GM23338 (cell line): ENCODE measurements around the gene RAB1B. TPM values are rescaled to one million over a fixed set of nuclear protein-coding genes. Genes with fewer than 3 reads are reported as not detected.

ENCODE experiments used
- ATAC-seq: fragments of 200-7000 bp; cut with Tn5 transposase; 3 replicates; pipeline ENCODE4 v1.9.1; 2020
- DNase-seq: peaks from one replicate; pipeline ENCODE4 v3.0.0-alpha.2; 2015; ENCODE audit warnings: low spot score
- H2AFZ ChIP-seq: fragments of 200-600 bp; sonication (generic); 2 replicates; pipeline ENCODE4 v1.8.0; 2016; ENCODE audit warnings: antibody characterized with exemption, mild to moderate bottlenecking, moderate library complexity
- H3F3A ChIP-seq: fragments of 200-600 bp; sonication (generic); replicated peaks from 2 replicates; pipeline ENCODE4 v1.8.0; 2017; ENCODE audit warnings: antibody characterized with exemption, mixed run types, low read depth
- H3K27ac ChIP-seq: fragments of 200-600 bp; sonication (generic); 2 replicates; pipeline ENCODE4 v1.6.1; 2016; ENCODE audit warnings: low read depth
- H3K27me3 ChIP-seq: fragments of 200-600 bp; sonication (generic); 2 replicates; pipeline ENCODE4 v1.8.0; 2016; ENCODE audit warnings: mild to moderate bottlenecking, mixed run types, moderate library complexity; ENCODE audit not compliant: insufficient read depth
- H3K36me3 ChIP-seq: fragments of 200-600 bp; sonication (generic); 2 replicates; pipeline ENCODE4 v1.8.0; 2016; ENCODE audit warnings: mild to moderate bottlenecking; ENCODE audit not compliant: insufficient read depth
- H3K4me1 ChIP-seq: fragments of 200-600 bp; sonication (generic); 2 replicates; pipeline ENCODE4 v1.8.0; 2016; ENCODE audit warnings: mild to moderate bottlenecking, moderate library complexity; ENCODE audit not compliant: insufficient read depth
- H3K4me2 ChIP-seq: fragments of 200-600 bp; sonication (generic); 2 replicates; pipeline ENCODE4 v1.7.1; 2017; ENCODE audit warnings: mixed run types
- H3K4me3 ChIP-seq: fragments of 200-600 bp; sonication (generic); 2 replicates; pipeline ENCODE4 v1.6.1; 2016; ENCODE audit warnings: mixed run types
- H3K79me2 ChIP-seq: fragments of 200-600 bp; sonication (generic); replicated peaks from 2 replicates; pipeline ENCODE4 v1.8.0; 2017; ENCODE audit warnings: mild to moderate bottlenecking; ENCODE audit not compliant: insufficient read depth
- H3K9me2 ChIP-seq: fragments of 200-600 bp; sonication (generic); 2 replicates; pipeline ENCODE4 v1.8.0; 2017; ENCODE audit not compliant: insufficient read depth
- H4K20me1 ChIP-seq: fragments of 200-600 bp; sonication (generic); replicated peaks from 2 replicates; pipeline ENCODE4 v1.8.0; 2017; ENCODE audit warnings: mild to moderate bottlenecking; ENCODE audit not compliant: insufficient read depth
- H3K27ac Mint-ChIP-seq: 2 replicates; pipeline ENCODE4 v1.8.0; 2020; ENCODE audit warnings: inconsistent platforms, mild to moderate bottlenecking, moderate library complexity, mixed read lengths
- H3K27me3 Mint-ChIP-seq: 3 replicates; pipeline ENCODE4 v1.8.0; 2022; ENCODE audit warnings: low read depth, mild to moderate bottlenecking, moderate library complexity, mixed read lengths, inconsistent platforms; ENCODE audit not compliant: insufficient read depth, poor library complexity
- H3K36me3 Mint-ChIP-seq: 3 replicates; pipeline ENCODE4 v1.8.0; 2021; ENCODE audit warnings: low read depth, mild to moderate bottlenecking, inconsistent platforms, moderate library complexity, mixed read lengths
- H3K4me1 Mint-ChIP-seq: 3 replicates; pipeline ENCODE4 v1.8.0; 2020; ENCODE audit warnings: mild to moderate bottlenecking, inconsistent platforms, mixed read lengths
- H3K4me3 Mint-ChIP-seq: 3 replicates; pipeline ENCODE4 v1.8.0; 2021; ENCODE audit warnings: moderate library complexity, mild to moderate bottlenecking, inconsistent platforms, mixed read lengths
- H3K9me3 Mint-ChIP-seq: 3 replicates; pipeline ENCODE4 v1.8.0; 2020; ENCODE audit warnings: moderate library complexity, mild to moderate bottlenecking, inconsistent platforms, mixed read lengths
- CREB1 ChIP-seq: fragments of 250-450 bp; sonication (Bioruptor Pico); IDR thresholded peaks from 2 replicates; pipeline ENCODE4 v1.5.0; 2020; ENCODE audit warnings: low read depth, mild to moderate bottlenecking, moderate library complexity
- EZH2phosphoT487 ChIP-seq: fragments of 200-600 bp; sonication (generic); IDR thresholded peaks from one replicate; pipeline ENCODE4 v1.8.1; 2018; ENCODE audit warnings: antibody characterized with exemption; ENCODE audit not compliant: unreplicated experiment
- JUNB ChIP-seq: IDR thresholded peaks from one replicate; pipeline ENCODE4 v1.6.1; 2016; ENCODE audit warnings: antibody characterized with exemption; ENCODE audit not compliant: unreplicated experiment
- NANOG ChIP-seq: IDR thresholded peaks from 2 replicates; pipeline ENCODE4 v1.6.1; 2016; ENCODE audit warnings: antibody characterized with exemption, borderline replicate concordance
- POLR2AphosphoS5 ChIP-seq: IDR thresholded peaks from 2 replicates; pipeline ENCODE4 v1.6.1; 2016; ENCODE audit warnings: antibody characterized with exemption, low read depth
- ZNF331 ChIP-seq: fragments of 250-450 bp; sonication (Bioruptor Pico); IDR thresholded peaks from 2 replicates; pipeline ENCODE4 v1.5.0; 2020; ENCODE audit warnings: low read depth, mild to moderate bottlenecking, moderate library complexity
- polyA plus RNA-seq: library from polyadenylated mRNA; unstranded; fragments of >200 nt; fragmentation: Nextera tagmentation; extraction: Ambion mirVana; gene quantifications from 2 replicates; pipeline ENCODE4 v1.2.1, GENCODE V29; 2016
- total RNA-seq: library from RNA; depleted of rRNA; stranded (reverse); fragments of >200 nt; shearing (Covaris generic); gene quantifications from 2 replicates; pipeline ENCODE4 v1.2.3, GENCODE V29; 2014
- TF ChIP-seq, protein P1 (sequence below): IDR thresholded peaks from one replicate; pipeline ENCODE4 v1.6.1; 2018; ENCODE audit warnings: antibody characterized with exemption; ENCODE audit not compliant: unreplicated experiment
- TF ChIP-seq, protein P2 (sequence below), 2 experiments: fragments of 200-600 bp in 1 of 2; sonication (generic) in 1 of 2; conservative IDR thresholded peaks; 2 replicates each; pipeline versions ENCODE4 v1.5.1 to v1.6.1; 2016 to 2017; ENCODE audit warnings: antibody characterized with exemption in 2 of 2, low read depth in 2 of 2, mild to moderate bottlenecking in 2 of 2, moderate library complexity in 1 of 2

RAB1B gene
- total and polyA plus RNA-seq, 2 experiments from 2014 or later, result 30.5 to 92.7 TPM

GRCh38 chr11:66281776-66282467, 13.5 kb downstream of the RAB1B start (continued):
- TF ChIP-seq, protein P1, sequence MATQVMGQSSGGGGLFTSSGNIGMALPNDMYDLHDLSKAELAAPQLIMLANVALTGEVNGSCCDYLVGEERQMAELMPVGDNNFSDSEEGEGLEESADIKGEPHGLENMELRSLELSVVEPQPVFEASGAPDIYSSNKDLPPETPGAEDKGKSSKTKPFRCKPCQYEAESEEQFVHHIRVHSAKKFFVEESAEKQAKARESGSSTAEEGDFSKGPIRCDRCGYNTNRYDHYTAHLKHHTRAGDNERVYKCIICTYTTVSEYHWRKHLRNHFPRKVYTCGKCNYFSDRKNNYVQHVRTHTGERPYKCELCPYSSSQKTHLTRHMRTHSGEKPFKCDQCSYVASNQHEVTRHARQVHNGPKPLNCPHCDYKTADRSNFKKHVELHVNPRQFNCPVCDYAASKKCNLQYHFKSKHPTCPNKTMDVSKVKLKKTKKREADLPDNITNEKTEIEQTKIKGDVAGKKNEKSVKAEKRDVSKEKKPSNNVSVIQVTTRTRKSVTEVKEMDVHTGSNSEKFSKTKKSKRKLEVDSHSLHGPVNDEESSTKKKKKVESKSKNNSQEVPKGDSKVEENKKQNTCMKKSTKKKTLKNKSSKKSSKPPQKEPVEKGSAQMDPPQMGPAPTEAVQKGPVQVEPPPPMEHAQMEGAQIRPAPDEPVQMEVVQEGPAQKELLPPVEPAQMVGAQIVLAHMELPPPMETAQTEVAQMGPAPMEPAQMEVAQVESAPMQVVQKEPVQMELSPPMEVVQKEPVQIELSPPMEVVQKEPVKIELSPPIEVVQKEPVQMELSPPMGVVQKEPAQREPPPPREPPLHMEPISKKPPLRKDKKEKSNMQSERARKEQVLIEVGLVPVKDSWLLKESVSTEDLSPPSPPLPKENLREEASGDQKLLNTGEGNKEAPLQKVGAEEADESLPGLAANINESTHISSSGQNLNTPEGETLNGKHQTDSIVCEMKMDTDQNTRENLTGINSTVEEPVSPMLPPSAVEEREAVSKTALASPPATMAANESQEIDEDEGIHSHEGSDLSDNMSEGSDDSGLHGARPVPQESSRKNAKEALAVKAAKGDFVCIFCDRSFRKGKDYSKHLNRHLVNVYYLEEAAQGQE, result no peak
- TF ChIP-seq CREB1 (CRISPR knock-in tag), result no peak
- no peak for TF ChIP-seq JUNB
- no peak for TF ChIP-seq POLR2AphosphoS5
- TF ChIP-seq NANOG, result no peak
- no peak for TF ChIP-seq EZH2phosphoT487
- TF ChIP-seq ZNF331, result no peak

DNA sequence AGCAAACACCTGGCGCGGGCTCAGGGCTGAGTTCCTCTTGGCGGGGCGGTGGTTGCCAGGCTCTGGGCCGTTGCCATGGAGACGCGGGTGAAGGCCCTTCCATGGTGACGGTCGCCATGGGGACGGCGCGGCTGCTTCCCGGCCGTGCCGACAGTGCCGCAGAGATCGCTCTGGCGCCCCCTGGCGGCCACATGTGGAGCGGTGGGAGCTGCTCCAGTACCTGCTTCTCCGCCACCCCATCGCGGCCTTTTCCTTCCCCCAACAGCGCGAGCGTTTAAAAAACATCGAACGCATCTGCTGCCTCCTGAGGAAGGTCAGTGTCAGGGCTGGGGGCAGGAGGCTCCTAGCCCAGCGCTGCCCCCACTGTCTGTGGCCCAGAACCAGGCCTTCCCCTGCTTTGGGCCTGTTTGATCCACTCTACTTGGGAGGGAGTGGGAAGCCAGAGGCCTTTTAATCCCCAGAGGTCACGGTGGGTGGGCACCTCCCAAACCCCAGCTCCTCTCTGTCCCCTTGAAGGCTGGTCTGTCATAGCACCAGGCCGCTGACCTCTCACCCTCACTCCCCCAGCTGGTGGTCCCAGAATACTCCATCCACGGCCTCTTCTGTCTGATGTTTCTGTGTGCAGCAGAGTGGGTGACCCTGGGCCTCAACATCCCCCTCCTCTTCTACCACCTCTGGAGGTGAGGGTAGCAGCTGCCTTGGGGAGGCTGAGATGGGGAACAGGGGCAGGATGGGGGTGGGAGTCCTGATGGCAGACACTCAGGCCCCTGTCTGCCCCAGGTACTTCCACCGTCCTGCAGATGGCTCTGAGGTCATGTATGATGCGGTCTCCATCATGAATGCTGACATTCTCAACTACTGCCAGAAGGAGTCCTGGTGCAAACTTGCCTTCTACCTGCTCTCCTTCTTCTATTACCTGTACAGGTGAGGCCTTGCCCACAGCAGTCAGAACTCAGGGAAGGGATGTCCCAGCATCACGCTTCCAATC, 14.3 kb downstream of the RAB1B start:
- Histone ChIP-seq H3K4me3 (peak overlapping the region; percentile 43), H3K27me3 (no peaks in the 10 kb centered on the region), H3K79me2 (no peaks in the 10 kb centered on the region), H2AFZ (no peak overlapping the region), H3K4me2 (peak overlapping the region; percentile 66; the same call in 1 of the 2 replicates), H3K27ac (peak overlapping the region; percentile 78; the same call in 1 of the 2 replicates), H3F3A (0 out of 2 replicates have a peak, but pooled peaks cover 11% of the 10 kb centered on the region), H3K36me3 (no peaks in the 10 kb centered on the region; the same call in 1 of the 2 replicates), H3K9me2 (no peaks in the 10 kb centered on the region), H4K20me1 (no peaks in the 10 kb centered on the region; the same call in none of the 2 replicates), H3K4me1 (peaks cover 9% of the 10 kb centered on the region)
- H3K9me3 Mint-ChIP-seq, result no peaks in the 10 kb centered on the region
- peaks cover 32% of the 10 kb centered on the region for H3K4me1 Mint-ChIP-seq
- peak; percentile 99 for DNase-seq
- H3K27me3 Mint-ChIP-seq, result peaks cover 29% of the 10 kb centered on the region
- no peaks in the 10 kb centered on the region; the same call in 2 of the 3 replicates for H3K36me3 Mint-ChIP-seq
- TF ChIP-seq, protein P1, result no peak
- peak; percentile 43; the same call in 1 of the 2 replicates for TF ChIP-seq CREB1 (CRISPR knock-in tag)
- TF ChIP-seq, protein P2, sequence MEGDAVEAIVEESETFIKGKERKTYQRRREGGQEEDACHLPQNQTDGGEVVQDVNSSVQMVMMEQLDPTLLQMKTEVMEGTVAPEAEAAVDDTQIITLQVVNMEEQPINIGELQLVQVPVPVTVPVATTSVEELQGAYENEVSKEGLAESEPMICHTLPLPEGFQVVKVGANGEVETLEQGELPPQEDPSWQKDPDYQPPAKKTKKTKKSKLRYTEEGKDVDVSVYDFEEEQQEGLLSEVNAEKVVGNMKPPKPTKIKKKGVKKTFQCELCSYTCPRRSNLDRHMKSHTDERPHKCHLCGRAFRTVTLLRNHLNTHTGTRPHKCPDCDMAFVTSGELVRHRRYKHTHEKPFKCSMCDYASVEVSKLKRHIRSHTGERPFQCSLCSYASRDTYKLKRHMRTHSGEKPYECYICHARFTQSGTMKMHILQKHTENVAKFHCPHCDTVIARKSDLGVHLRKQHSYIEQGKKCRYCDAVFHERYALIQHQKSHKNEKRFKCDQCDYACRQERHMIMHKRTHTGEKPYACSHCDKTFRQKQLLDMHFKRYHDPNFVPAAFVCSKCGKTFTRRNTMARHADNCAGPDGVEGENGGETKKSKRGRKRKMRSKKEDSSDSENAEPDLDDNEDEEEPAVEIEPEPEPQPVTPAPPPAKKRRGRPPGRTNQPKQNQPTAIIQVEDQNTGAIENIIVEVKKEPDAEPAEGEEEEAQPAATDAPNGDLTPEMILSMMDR (conservative IDR thresholded peaks at IDR 0.05; ENCODE audit: low read depth in 2 of 2), result peak; percentile 77 to 98
- peak; percentile 31; the same call in 1 of the 2 replicates for TF ChIP-seq POLR2AphosphoS5
- peak; percentile 85 for ATAC-seq
- no peak overlapping the region for H3K27ac Mint-ChIP-seq
- 0 out of 3 replicates have a peak overlapping the region, but pooled peaks have one; percentile 23 for H3K4me3 Mint-ChIP-seq
